HepG2 (cell line): Measurements from ENCODE around the gene DDX59. TPM values are rescaled to one million over a fixed set of nuclear protein-coding genes. Genes with fewer than 3 reads are reported as not detected.
A peak's percentile ranks its signal among the peaks of the same experiment; 100 is the strongest.

Experiments used
- ATF2 ChIP-seq: sonication (generic); formaldehyde crosslinking; IDR thresholded peaks from 2 replicates; pipeline ENCODE4 v1.4.0; 2020; ENCODE audit warnings: missing genetic modification reagents
- ATF3 ChIP-seq: sonication (generic); formaldehyde crosslinking; IDR thresholded peaks from 2 replicates; pipeline ENCODE4 v1.4.0; 2020; ENCODE audit warnings: missing genetic modification reagents
- ATF7 ChIP-seq, 2 experiments: fragments of 450-650 bp in 1 of 2; sonication (generic) in 1 of 2; formaldehyde crosslinking in 1 of 2; IDR thresholded peaks; 2 replicates each; pipeline versions ENCODE4 v1.4.0 to v1.6.1; 2016 to 2020; ENCODE audit warnings: antibody characterized with exemption in 1 of 2, mild to moderate bottlenecking in 1 of 2, missing genetic modification reagents in 1 of 2
- FOSL2 ChIP-seq: sonication (generic); formaldehyde crosslinking; IDR thresholded peaks from 2 replicates; pipeline ENCODE4 v1.4.0; 2020; ENCODE audit warnings: missing genetic modification reagents
- HNF4A ChIP-seq: sonication (generic); formaldehyde crosslinking; IDR thresholded peaks from 2 replicates; pipeline ENCODE4 v1.4.0; 2020; ENCODE audit warnings: missing genetic modification reagents
- HOXA5 ChIP-seq: sonication (generic); formaldehyde crosslinking; IDR thresholded peaks from 2 replicates; pipeline ENCODE4 v1.4.0; 2020; ENCODE audit warnings: missing genetic modification reagents
- NFYB ChIP-seq: sonication (generic); formaldehyde crosslinking; IDR thresholded peaks from 2 replicates; pipeline ENCODE4 v1.4.0; 2020; ENCODE audit warnings: missing genetic modification reagents
- NKX3-1 ChIP-seq: sonication (generic); formaldehyde crosslinking; IDR thresholded peaks from 2 replicates; pipeline ENCODE4 v1.5.0; 2020; ENCODE audit warnings: missing genetic modification reagents
- NONO ChIP-seq, 2 experiments: fragments of 450-650 bp in 1 of 2; sonication (generic) in 1 of 2; formaldehyde crosslinking in 1 of 2; IDR thresholded peaks in 1 of 2; conservative IDR thresholded peaks in 1 of 2; 2 replicates each; pipeline versions ENCODE4 v1.6.1 to v1.8.0; 2017 to 2022; ENCODE audit warnings: mild to moderate bottlenecking in 1 of 2, missing genetic modification reagents in 1 of 2, moderate library complexity in 1 of 2
- SMAD1 ChIP-seq: sonication (generic); formaldehyde crosslinking; IDR thresholded peaks from 2 replicates; pipeline ENCODE4 v1.4.0; 2020; ENCODE audit warnings: missing genetic modification reagents, low read depth, mild to moderate bottlenecking, borderline replicate concordance
- SNAPC5 ChIP-seq: sonication (generic); formaldehyde crosslinking; IDR thresholded peaks from 2 replicates; pipeline ENCODE4 v1.8.1; 2023; ENCODE audit warnings: mild to moderate bottlenecking, missing genetic modification reagents, borderline replicate concordance
- SRSF9 ChIP-seq: fragments of 200-400 bp; formaldehyde crosslinking; IDR thresholded peaks from 2 replicates; pipeline ENCODE4 v1.6.1; 2018; ENCODE audit warnings: borderline replicate concordance, mild to moderate bottlenecking, low read depth, low read length; ENCODE audit not compliant: insufficient read depth, poor library complexity, severe bottlenecking
- TRIM22 ChIP-seq: fragments of 450-650 bp; IDR thresholded peaks from 2 replicates; pipeline ENCODE4 v1.6.1; 2017
- U2AF2 ChIP-seq: fragments of 200-400 bp; formaldehyde crosslinking; IDR thresholded peaks from 2 replicates; pipeline ENCODE4 v1.6.1; 2017; ENCODE audit warnings: low read depth, mild to moderate bottlenecking, low read length
- ZFP82 ChIP-seq: sonication (generic); formaldehyde crosslinking; IDR thresholded peaks from 2 replicates; pipeline ENCODE4 v1.5.1; 2020; ENCODE audit warnings: mild to moderate bottlenecking, missing genetic modification reagents, borderline replicate concordance
- ZNF121 ChIP-seq: sonication (generic); formaldehyde crosslinking; IDR thresholded peaks from 2 replicates; pipeline ENCODE4 v1.5.0; 2020; ENCODE audit warnings: mild to moderate bottlenecking, missing genetic modification reagents
- ZNF234 ChIP-seq: sonication (generic); formaldehyde crosslinking; conservative IDR thresholded peaks from 2 replicates; pipeline ENCODE4 v1.5.1; 2020; ENCODE audit warnings: mild to moderate bottlenecking, missing genetic modification reagents
- ZNF546 ChIP-seq: sonication (generic); formaldehyde crosslinking; conservative IDR thresholded peaks from 2 replicates; pipeline ENCODE4 v1.8.1; 2023; ENCODE audit warnings: mild to moderate bottlenecking, missing genetic modification reagents
- ZSCAN22 ChIP-seq: sonication (generic); formaldehyde crosslinking; IDR thresholded peaks from 2 replicates; pipeline ENCODE4 v1.4.0; 2020; ENCODE audit warnings: mild to moderate bottlenecking, missing genetic modification reagents
- polyA plus RNA-seq, 8 experiments: library from polyadenylated mRNA; depleted of rRNA in 3 of 8; stranded (reverse) in 7 of 8; unstranded in 1 of 8; fragments of >200 nt; fragmentation: Illumina TruSeq in 4 of 8; extraction: Trizol in 4 of 8; gene quantifications; 2 replicates each; pipeline versions ENCODE4 v1.2.1 to v1.2.3, GENCODE V29; 2011 to 2016; ENCODE audit warnings: low read depth in 4 of 8, missing spikeins in 1 of 8, mixed read lengths in 1 of 8; ENCODE audit not compliant: insufficient read depth in 1 of 8
- total RNA-seq, 5 experiments: library from RNA; depleted of rRNA; stranded (reverse); fragments of >200 nt; fragmentation: Illumina TruSeq; extraction: Trizol; gene quantifications; 2 replicates each; pipeline ENCODE4 v1.2.3, GENCODE V29; 2016; ENCODE audit warnings: low read depth in 1 of 5
- TF ChIP-seq, protein P1 (sequence below): sonication (generic); formaldehyde crosslinking; IDR thresholded peaks from 2 replicates; pipeline ENCODE4 v1.8.0; 2022; ENCODE audit warnings: missing genetic modification reagents, mild to moderate bottlenecking, borderline replicate concordance

Gene DDX59
- total and polyA plus RNA-seq, 2 of the 13 experiments (the other 11 are each of a cell fraction or from before 2014, with no cell fraction given): 12.1 to 14.8 TPM

DNA sequence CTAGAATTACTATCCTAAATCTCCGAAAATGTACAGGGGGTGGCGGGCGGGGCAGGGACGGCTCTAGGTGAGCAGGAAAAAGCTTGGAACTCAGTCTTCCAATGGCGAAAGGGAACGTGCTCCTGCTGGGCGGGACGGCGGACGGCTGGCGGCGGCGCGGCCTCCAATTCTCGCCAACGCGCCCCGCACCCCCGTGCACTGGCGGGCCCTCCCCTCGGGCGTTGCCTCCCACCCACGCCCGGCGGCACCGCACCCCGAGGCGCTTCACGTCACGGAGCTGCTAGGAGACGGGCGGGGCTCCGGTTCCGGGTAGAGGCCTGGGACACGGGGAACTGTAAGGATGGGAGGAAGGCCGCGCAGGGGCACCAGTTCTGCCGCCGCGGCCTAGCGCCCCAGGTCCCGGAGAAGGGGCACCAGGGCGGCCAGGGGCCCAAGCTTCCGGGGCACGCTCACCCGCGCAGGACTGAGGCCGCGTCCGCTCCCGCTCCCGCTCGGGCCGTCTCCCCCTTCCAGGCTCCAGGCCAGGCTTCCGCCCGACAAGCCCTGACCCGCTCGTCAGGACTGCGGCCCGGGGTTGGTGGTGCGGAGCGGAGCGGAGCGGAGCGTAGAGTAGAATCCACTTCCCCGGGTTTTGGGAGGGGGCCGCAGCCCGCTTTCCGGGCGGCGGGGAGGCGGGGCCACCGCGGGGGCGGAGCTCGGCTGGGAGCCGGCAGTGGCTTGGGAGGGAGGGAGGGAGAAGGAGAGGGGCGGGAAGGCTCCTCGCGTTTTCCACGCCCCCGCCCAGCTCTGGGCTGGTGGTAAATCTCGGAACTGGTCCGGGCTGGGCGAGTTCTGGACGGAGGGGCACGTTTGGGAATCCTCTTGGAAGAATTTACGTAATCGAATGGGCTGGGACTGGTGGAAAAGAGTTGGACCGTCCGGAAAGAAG is at the start of gene DDX59 (continued):
- TF ChIP-seq ATF7 (IDR thresholded peaks at IDR 0.05) (no peak), ATF7 (CRISPR knock-in tag; IDR thresholded peaks at IDR 0.05) (peak; percentile 53; the same call in 1 of the 2 replicates), NFYB (CRISPR knock-in tag) (peak; percentile 63), ZNF234 (CRISPR knock-in tag) (0 out of 2 replicates have a peak, but pooled peaks have one; percentile 40), FOSL2 (no peak; the same call in none of the 2 replicates), ZNF546 (CRISPR knock-in tag) (0 out of 2 replicates have a peak, but pooled peaks have one; percentile 23), NONO (IDR thresholded peaks at IDR 0.05) (no peak), NONO (CRISPR knock-in tag; conservative IDR thresholded peaks at IDR 0.05) (peak; percentile 81), SNAPC5 (0 out of 2 replicates have a peak, but pooled peaks have one; percentile 31), SMAD1 (CRISPR knock-in tag) (no peak), ZNF121 (CRISPR knock-in tag) (peak; percentile 43; the same call in 1 of the 2 replicates), ZSCAN22 (peak; percentile 48; the same call in 1 of the 2 replicates), TRIM22 (no peak), ZFP82 (CRISPR knock-in tag) (no peak), NKX3-1 (CRISPR knock-in tag) (no peak), U2AF2 (no peak), SRSF9 (no peak), ATF2 (peak; percentile 59; the same call in 1 of the 2 replicates), ATF3 (no peak), HOXA5 (CRISPR knock-in tag) (peak; percentile 55), HNF4A (CRISPR knock-in tag) (no peak)
- TF ChIP-seq, protein P1, sequence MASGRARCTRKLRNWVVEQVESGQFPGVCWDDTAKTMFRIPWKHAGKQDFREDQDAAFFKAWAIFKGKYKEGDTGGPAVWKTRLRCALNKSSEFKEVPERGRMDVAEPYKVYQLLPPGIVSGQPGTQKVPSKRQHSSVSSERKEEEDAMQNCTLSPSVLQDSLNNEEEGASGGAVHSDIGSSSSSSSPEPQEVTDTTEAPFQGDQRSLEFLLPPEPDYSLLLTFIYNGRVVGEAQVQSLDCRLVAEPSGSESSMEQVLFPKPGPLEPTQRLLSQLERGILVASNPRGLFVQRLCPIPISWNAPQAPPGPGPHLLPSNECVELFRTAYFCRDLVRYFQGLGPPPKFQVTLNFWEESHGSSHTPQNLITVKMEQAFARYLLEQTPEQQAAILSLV: peak; percentile 58
